ENCODE data around the gene RTL10. TPM values are rescaled to one million over a fixed set of nuclear protein-coding genes. Genes with fewer than 3 reads are reported as not detected.

Gene RTL10
- total RNA-seq, 1 donor = 6.4 TPM

- no peak overlapping the region for H3K4me3 ChIP-seq (ENCODE audit: low read length)
- H3K4me1 ChIP-seq (ENCODE audit: insufficient read depth, low read length) = no peaks in the 10 kb centered on the region
- H3K27me3 ChIP-seq (ENCODE audit: insufficient read depth, low read length) = no peaks in the 10 kb centered on the region
- H3K9me3 ChIP-seq (ENCODE audit: low read depth, low read length) = no peaks in the 10 kb centered on the region
Observed at GRCh38 chr22:19863571-19863970, 8.9 kb upstream of the RTL10 start.

DNA sequence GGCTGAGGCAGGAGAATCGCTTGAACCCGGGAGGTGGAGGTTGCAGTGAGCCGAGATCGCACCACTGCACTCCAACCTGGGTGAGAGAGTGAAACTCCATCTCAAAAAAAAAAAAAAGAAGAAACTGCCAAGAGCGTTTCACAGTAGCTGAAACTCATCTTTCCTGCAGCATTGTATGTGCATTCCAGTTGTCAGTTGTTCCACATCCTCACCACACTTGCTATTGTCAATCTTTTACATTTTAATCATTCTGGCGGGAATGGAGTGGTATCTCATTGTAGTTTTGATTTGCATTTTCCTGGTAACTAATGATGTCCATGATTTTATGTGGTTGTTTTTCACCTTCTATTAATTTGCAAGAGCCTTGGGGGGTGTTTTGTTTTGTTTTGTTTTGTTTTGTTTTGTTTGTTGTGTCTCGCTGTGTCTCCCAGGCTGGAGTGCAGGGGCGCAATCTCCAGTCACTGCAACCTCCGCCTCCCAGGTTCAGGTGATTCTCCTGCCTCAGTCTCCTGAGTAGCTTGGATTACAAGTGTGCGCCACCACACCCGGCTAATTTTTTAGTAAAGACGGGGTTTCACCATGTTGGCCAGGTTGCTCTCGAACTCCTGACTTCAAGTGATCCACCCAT is 8.1 kb upstream of the RTL10 start:
- Histone ChIP-seq H3K4me1 (ENCODE audit: insufficient read depth, low read length) (no peaks in the 10 kb centered on the region), H3K4me3 (ENCODE audit: low read length) (no peak overlapping the region), H3K27me3 (ENCODE audit: insufficient read depth, low read length) (no peaks in the 10 kb centered on the region), H3K9me3 (ENCODE audit: low read depth, low read length) (no peaks in the 10 kb centered on the region)

DNA sequence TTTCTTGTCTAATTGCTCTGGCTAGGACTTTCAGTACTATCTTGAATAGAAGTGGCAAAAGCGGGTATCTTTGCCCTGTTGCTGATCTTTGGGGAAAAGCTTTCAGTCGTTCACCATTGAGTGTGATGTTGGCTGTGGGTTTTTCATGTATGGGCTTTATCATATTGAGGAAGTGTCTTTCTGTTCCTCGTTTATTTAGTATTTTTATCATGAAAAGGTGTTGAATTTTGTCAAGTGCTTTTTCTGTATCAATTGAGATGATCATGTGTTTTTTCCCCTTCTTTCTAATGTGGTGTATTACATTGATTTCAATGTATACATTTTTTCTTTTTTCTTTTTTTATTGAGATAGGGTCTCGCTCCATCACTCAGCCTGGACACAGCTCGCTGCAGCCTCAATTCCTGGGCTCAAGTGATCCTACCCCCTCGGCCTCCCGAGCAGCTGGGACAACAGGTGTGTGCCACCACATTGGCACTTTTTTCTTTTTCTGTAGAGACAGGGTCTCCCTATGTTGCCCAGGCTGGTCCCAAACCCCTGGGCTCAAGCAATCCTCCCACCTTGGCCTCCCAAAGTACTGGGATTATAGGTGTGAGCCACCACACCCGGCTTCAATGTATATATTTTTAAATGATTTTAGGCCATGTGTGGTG is 5.3 kb upstream of the RTL10 start:
- H3K4me3 ChIP-seq (ENCODE audit: low read length) = no peak overlapping the region
- no peaks in the 10 kb centered on the region for H3K9me3 ChIP-seq (ENCODE audit: low read depth, low read length)
- H3K4me1 ChIP-seq (ENCODE audit: insufficient read depth, low read length) = peaks cover 14% of the 10 kb centered on the region
- H3K27me3 ChIP-seq (ENCODE audit: insufficient read depth, low read length) = no peaks in the 10 kb centered on the region

GRCh38 chr22:19857382-19857781 is 2.7 kb upstream of the RTL10 start:
- no peaks in the 10 kb centered on the region for H3K27me3 ChIP-seq (ENCODE audit: insufficient read depth, low read length)
- peaks cover 31% of the 10 kb centered on the region for H3K4me1 ChIP-seq (ENCODE audit: insufficient read depth, low read length)
- no peak overlapping the region for H3K4me3 ChIP-seq (ENCODE audit: low read length)
- no peaks in the 10 kb centered on the region for H3K9me3 ChIP-seq (ENCODE audit: low read depth, low read length)

DNA sequence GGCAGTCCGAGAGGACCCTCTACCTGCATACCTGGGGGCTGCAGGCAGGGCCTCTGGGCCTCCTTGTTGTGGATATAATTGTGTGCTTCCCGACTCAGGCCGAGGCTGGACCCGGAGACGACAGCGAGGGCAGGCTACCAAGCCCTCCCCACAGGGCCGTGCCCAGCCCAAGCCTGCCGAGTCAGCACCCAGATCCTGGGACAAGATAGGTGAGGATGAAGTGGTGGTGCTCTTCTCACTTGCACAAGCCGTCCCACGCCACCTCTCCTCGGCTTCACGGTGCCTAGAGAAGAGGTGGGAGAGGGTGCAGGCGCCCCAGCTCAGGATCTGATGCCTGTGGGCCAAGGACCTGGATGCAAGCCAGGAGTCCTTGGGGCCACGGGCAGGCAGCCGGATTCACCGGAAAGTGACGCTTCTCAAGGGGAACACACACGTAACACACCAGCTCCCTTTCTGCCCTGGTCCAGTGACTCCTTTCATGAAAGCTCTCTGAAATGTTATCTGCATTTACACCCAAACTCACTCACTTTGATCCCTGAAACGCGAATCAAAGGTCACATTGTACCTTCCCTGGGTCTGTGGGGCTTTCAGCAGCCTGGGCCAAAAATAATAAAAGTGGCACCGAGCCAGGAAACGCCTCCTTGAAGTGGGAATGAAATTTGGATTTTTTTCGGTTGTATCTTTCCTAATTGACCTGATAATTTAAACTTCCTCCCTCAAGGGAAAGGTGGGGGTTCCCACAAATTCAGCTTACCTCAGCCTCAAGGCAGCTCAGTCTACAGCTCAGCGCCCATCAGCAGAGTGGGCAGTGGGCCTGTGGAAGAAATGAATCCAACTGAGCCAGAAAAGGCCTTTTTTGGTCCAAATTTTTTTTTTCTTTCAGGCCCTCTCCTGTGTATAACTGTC is 1.1 kb upstream of the RTL10 start:
- H3K27me3 ChIP-seq (ENCODE audit: insufficient read depth, low read length) = no peaks in the 10 kb centered on the region
- no peaks in the 10 kb centered on the region for H3K9me3 ChIP-seq (ENCODE audit: low read depth, low read length)
- H3K4me3 ChIP-seq (ENCODE audit: low read length) = peak overlapping the region; percentile 72
- peaks cover 31% of the 10 kb centered on the region for H3K4me1 ChIP-seq (ENCODE audit: insufficient read depth, low read length)

- peaks cover 31% of the 10 kb centered on the region for H3K4me1 ChIP-seq (ENCODE audit: insufficient read depth, low read length)
- no peaks in the 10 kb centered on the region for H3K27me3 ChIP-seq (ENCODE audit: insufficient read depth, low read length)
- H3K4me3 ChIP-seq (ENCODE audit: low read length) = peak overlapping the region; percentile 72
- H3K9me3 ChIP-seq (ENCODE audit: low read depth, low read length) = no peaks in the 10 kb centered on the region
Observed at GRCh38 chr22:19853879-19854777, 546 bp downstream of the RTL10 start.

DNA sequence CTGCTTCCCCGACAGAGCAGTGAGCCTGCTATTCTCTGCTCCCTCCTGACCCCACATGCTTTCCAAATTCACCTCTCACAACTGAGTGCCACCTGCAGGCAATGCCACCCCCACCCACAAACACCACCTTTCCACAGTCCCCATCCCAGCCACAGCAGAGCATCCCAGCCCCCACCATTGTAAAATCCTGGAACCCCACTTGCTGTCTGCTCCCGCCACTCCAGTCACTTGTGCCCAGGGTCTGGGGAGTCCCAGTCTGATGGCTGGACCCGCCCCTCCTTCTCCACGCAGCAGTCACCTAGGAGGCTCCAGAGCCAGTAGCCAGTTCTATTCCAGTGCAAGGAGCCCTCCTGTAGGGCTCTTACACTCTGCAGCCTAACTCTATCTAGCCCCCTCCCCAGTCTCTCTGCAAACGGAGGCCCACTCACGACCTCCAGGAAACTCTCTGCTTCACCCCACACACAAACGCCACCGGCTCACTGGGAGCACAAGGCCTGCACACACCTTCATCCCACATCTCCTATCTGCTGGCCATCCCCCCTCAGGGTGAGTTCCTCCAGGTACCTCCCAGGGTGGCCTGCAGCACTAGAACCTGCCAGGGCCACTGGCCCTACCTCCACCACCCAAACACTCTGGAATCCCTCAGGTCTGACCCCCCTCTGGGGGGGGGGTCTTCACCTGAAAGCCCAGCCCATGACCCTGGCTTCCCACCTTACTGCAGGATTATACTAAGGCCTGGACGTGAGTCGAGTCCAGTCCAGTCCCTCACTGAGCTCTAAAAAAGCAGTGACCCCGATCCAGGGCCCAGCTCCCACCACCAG is 1.4 kb downstream of the RTL10 start:
- Histone ChIP-seq H3K4me1 (ENCODE audit: insufficient read depth, low read length) (peaks cover 31% of the 10 kb centered on the region), H3K4me3 (ENCODE audit: low read length) (peak overlapping the region; percentile 72), H3K27me3 (ENCODE audit: insufficient read depth, low read length) (no peaks in the 10 kb centered on the region), H3K9me3 (ENCODE audit: low read depth, low read length) (no peaks in the 10 kb centered on the region)

DNA sequence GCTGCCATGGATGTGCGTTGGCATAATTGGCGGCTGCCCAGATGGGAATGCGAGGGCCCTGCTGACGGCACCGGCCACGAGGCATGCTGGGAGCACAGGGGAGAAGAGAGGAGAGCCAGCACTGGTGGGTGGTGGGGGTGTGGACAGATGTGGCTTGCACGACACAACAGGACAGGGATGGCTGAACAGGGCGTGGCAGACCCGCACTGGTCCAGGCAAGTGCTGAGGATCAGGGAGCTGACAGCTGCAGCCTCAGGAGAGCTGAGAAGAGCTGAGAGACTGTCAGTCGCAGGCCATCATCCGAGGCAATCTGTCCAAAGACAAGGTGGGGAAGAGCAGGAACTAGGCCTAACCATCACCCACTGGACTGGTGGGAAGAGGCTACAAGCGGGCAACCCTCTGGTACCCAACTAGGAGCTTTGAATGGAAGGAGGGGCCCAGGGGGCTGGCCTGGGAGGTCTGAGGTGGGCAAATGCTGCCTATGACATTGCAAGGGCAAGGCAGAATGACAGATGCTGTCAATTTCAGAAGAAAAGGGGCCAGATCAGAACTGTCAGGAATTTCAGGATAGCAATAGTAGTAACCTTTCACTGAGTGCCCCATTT is 2.4 kb downstream of the RTL10 start:
- H3K27me3 ChIP-seq (ENCODE audit: insufficient read depth, low read length) = no peaks in the 10 kb centered on the region
- peaks cover 31% of the 10 kb centered on the region for H3K4me1 ChIP-seq (ENCODE audit: insufficient read depth, low read length)
- no peaks in the 10 kb centered on the region for H3K9me3 ChIP-seq (ENCODE audit: low read depth, low read length)
- no peak overlapping the region for H3K4me3 ChIP-seq (ENCODE audit: low read length)

- Histone ChIP-seq H3K27me3 (ENCODE audit: insufficient read depth, low read length) (no peaks in the 10 kb centered on the region), H3K4me3 (ENCODE audit: low read length) (no peak overlapping the region), H3K9me3 (ENCODE audit: low read depth, low read length) (no peaks in the 10 kb centered on the region), H3K4me1 (ENCODE audit: insufficient read depth, low read length) (peaks cover 31% of the 10 kb centered on the region)
Observed at GRCh38 chr22:19851291-19852176, 3.1 kb downstream of the RTL10 start.

GRCh38 chr22:19850763-19851109 is 3.9 kb downstream of the RTL10 start:
- peaks cover 23% of the 10 kb centered on the region for H3K4me1 ChIP-seq (ENCODE audit: insufficient read depth, low read length)
- H3K27me3 ChIP-seq (ENCODE audit: insufficient read depth, low read length) = no peaks in the 10 kb centered on the region
- no peaks in the 10 kb centered on the region for H3K9me3 ChIP-seq (ENCODE audit: low read depth, low read length)
- H3K4me3 ChIP-seq (ENCODE audit: low read length) = no peak overlapping the region

- Histone ChIP-seq H3K9me3 (ENCODE audit: low read depth, low read length) (no peaks in the 10 kb centered on the region), H3K4me1 (ENCODE audit: insufficient read depth, low read length) (peaks cover 20% of the 10 kb centered on the region), H3K4me3 (ENCODE audit: low read length) (no peak overlapping the region), H3K27me3 (ENCODE audit: insufficient read depth, low read length) (no peaks in the 10 kb centered on the region)
Observed at GRCh38 chr22:19849835-19850762, 4.6 kb downstream of the RTL10 start.
